HCT116 (cell line): ENCODE results near the gene TMEM82. TPM values are rescaled to one million over a fixed set of nuclear protein-coding genes. Genes with fewer than 3 reads are reported as not detected.

Experiments used
- ATAC-seq: fragments of 200-7000 bp; cut with Tn5 transposase; 2 replicates; pipeline ENCODE4 v1.9.1; 2020; ENCODE audit warnings: mild to moderate bottlenecking, moderate library complexity
- BruUV-seq: library from RNA; stranded (reverse); fragments of 400-500 nt; replicated peaks from 2 replicates; lab custom pipeline; 2021; lab: Mats Ljungman, UMichigan
- CTCF ChIA-PET: fragments of 300-600 bp; sonication (Branson Sonifier 250); formaldehyde crosslinking; loops from one replicate; lab custom pipeline; 2021; ENCODE audit warnings: antibody characterized with exemption; lab: Charles Lee
- POLR2A ChIA-PET: fragments of 300-600, 350-600 bp; sonication (Branson Sonifier 250); formaldehyde crosslinking; loops from one replicate; lab custom pipeline; 2021; ENCODE audit warnings: antibody characterized with exemption; lab: Charles Lee
- RAD21 ChIA-PET, 2 experiments: fragments of 300-600 bp; sonication (Branson Sonifier 250); formaldehyde crosslinking; loops; one replicate each; lab custom pipeline; 2023; ENCODE audit warnings: low total read pairs in 2 of 2; ENCODE audit not compliant: uncharacterized antibody in 2 of 2, unreplicated experiment in 2 of 2, low non-redundant PET in 1 of 2; lab: Charles Lee
- DNase-seq: peaks from one replicate; pipeline ENCODE4 v3.0.0-alpha.2; 2010; ENCODE audit warnings: low read depth, low spot score
- H2AFZ ChIP-seq: fragments of 200-600 bp; shearing (Covaris generic), sonication (generic); 2 replicates; pipeline ENCODE4 v1.6.1; 2017; ENCODE audit warnings: low read depth, mixed run types, mixed read lengths, antibody characterized with exemption, low read length; ENCODE audit not compliant: poor library complexity, severe bottlenecking
- H3K27ac ChIP-seq: 2 replicates; pipeline ENCODE4 v1.5.1; 2012; ENCODE audit warnings: low read depth, low read length
- H3K27me3 ChIP-seq: fragments of 200-600 bp; sonication (generic); 2 replicates; pipeline ENCODE4 v1.6.1; 2016; ENCODE audit warnings: mixed run types, low read length, mixed read lengths; ENCODE audit not compliant: insufficient read depth
- H3K36me3 ChIP-seq, 2 experiments: fragments of 200-500 bp in 1 of 2; fragments of 200-600 bp in 1 of 2; sonication (Bioruptor generic) in 1 of 2; sonication (generic) in 1 of 2; 2 replicates each; pipeline versions ENCODE4 v1.5.1 to v1.6.1; 2014 to 2016; ENCODE audit warnings: low read length in 2 of 2, inconsistent platforms in 1 of 2, mixed read lengths in 1 of 2, mixed run types in 1 of 2; ENCODE audit not compliant: insufficient read depth in 2 of 2, control insufficient read depth in 1 of 2
- H3K4me1 ChIP-seq, 2 experiments: fragments of 200-600 bp in 1 of 2; sonication (generic) in 1 of 2; 2 replicates each; pipeline versions ENCODE4 v1.5.1 to v1.6.1; 2012 to 2017; ENCODE audit warnings: low read length in 2 of 2, inconsistent platforms in 1 of 2, mild to moderate bottlenecking in 1 of 2, mixed read lengths in 1 of 2, mixed run types in 1 of 2, moderate library complexity in 1 of 2; ENCODE audit not compliant: insufficient read depth in 2 of 2, control insufficient read depth in 1 of 2
- H3K4me2 ChIP-seq: fragments of 200-600 bp; sonication (generic); 2 replicates; pipeline ENCODE4 v1.6.1; 2017; ENCODE audit warnings: mixed run types, low read length, mixed read lengths
- H3K4me3 ChIP-seq, 2 experiments: fragments of 200-600 bp in 1 of 2; sonication (generic) in 1 of 2; replicated peaks in 1 of 2; 2 replicates each; pipeline ENCODE4 v1.5.1; 2011 to 2016; ENCODE audit warnings: low read length in 2 of 2, control low read depth in 1 of 2, low read depth in 1 of 2, mild to moderate bottlenecking in 1 of 2, mixed read lengths in 1 of 2, mixed run types in 1 of 2
- H3K79me2 ChIP-seq: fragments of 200-600 bp; sonication (generic); 2 replicates; pipeline ENCODE4 v1.6.1; 2017; ENCODE audit warnings: mild to moderate bottlenecking, mixed run types, low read length, moderate library complexity, mixed read lengths; ENCODE audit not compliant: insufficient read depth
- H3K9ac ChIP-seq: fragments of 200-600 bp; sonication (generic); 2 replicates; pipeline ENCODE4 v1.6.1; 2016; ENCODE audit warnings: low read length, mixed read lengths
- H3K9me2 ChIP-seq: fragments of 200-600 bp; sonication (generic), shearing (Covaris generic); 2 replicates; pipeline ENCODE4 v1.6.1; 2017; ENCODE audit warnings: mixed run types, mild to moderate bottlenecking, moderate library complexity; ENCODE audit not compliant: insufficient read depth
- H3K9me3 ChIP-seq, 2 experiments: fragments of 200-500 bp in 1 of 2; fragments of 200-600 bp in 1 of 2; sonication (Bioruptor generic) in 1 of 2; sonication (generic) in 1 of 2; 2 replicates each; pipeline ENCODE4 v1.6.1; 2014 to 2017; ENCODE audit warnings: low read length in 2 of 2, mixed read lengths in 2 of 2, inconsistent platforms in 1 of 2, low read depth in 1 of 2, mild to moderate bottlenecking in 1 of 2, mixed run types in 1 of 2, moderate library complexity in 1 of 2; ENCODE audit not compliant: control insufficient read depth in 1 of 2, insufficient read depth in 1 of 2
- H4K20me1 ChIP-seq: fragments of 200-600 bp; sonication (generic), shearing (Covaris generic); 2 replicates; pipeline ENCODE4 v1.6.1; 2017; ENCODE audit warnings: mixed run types, mild to moderate bottlenecking, moderate library complexity; ENCODE audit not compliant: insufficient read depth
- CTCF ChIP-seq, 3 experiments: fragments of 200-600 bp in 1 of 3; sonication (generic) in 1 of 3; IDR thresholded peaks in 2 of 3; conservative IDR thresholded peaks in 1 of 3; 2 replicates each; pipeline ENCODE4 v1.5.1; 2012 to 2017; ENCODE audit warnings: low read depth in 2 of 3, low read length in 2 of 3, antibody characterized with exemption in 1 of 3, borderline replicate concordance in 1 of 3, control low read depth in 1 of 3, mild to moderate bottlenecking in 1 of 3, mixed read lengths in 1 of 3, mixed run types in 1 of 3, moderate library complexity in 1 of 3; ENCODE audit not compliant: insufficient read depth in 1 of 3
- FOSL1 ChIP-seq: IDR thresholded peaks from 2 replicates; pipeline ENCODE4 v1.6.1; 2012; ENCODE audit warnings: low read depth
- POLR2AphosphoS5 ChIP-seq: IDR thresholded peaks from 2 replicates; pipeline ENCODE4 v1.6.1; 2011; ENCODE audit warnings: mild to moderate bottlenecking, low read depth, low read length, moderate library complexity
- ZNF274 ChIP-seq: fragments of 200-500 bp; sonication (Bioruptor generic); IDR thresholded peaks from 2 replicates; pipeline ENCODE4 v1.6.1; 2014; ENCODE audit warnings: mild to moderate bottlenecking, low read depth, low read length, inconsistent platforms
- intact Hi-C: fragments of 100-400 bp; cut with micrococcal nuclease; formaldehyde crosslinking; loops from 2 replicates; pipeline ENCODE4 v1.10.0; 2022
- total RNA-seq: library from RNA; stranded (reverse); gene quantifications from one replicate; pipeline ENCODE4 v1.2.1, GENCODE V29; 2021; ENCODE audit not compliant: unreplicated experiment

The TMEM82 gene
- total RNA-seq, 1 experiment from 2014 or later = not detected

GRCh38 chr1:15735304-15736037, 6.8 kb upstream of the TMEM82 start:
- intact Hi-C loops = no loop called here
- H3K9me3 ChIP-seq = no peaks in the 10 kb centered on the region
- H3K79me2 ChIP-seq = no peaks in the 10 kb centered on the region
- H3K4me1 ChIP-seq = peaks cover 0 to 3% of the 10 kb centered on the region in 2 experiments; a peak in 1 of 4 replicates
- ATAC-seq (no peak), DNase-seq (no peak)
- no peak overlapping the region for H2AFZ ChIP-seq
- no peak overlapping the region for H3K4me2 ChIP-seq
- POLR2A ChIA-PET = no interaction called here
- CTCF ChIA-PET = no interaction called here
- BruUV-seq = no TSS peak
- H3K9me2 ChIP-seq = no peaks in the 10 kb centered on the region
- no peaks in the 10 kb centered on the region for H4K20me1 ChIP-seq
- H3K27ac ChIP-seq = no peak overlapping the region
- H3K27me3 ChIP-seq = no peaks in the 10 kb centered on the region
- RAD21 ChIA-PET = no interaction called here
- no peak overlapping the region for H3K4me3 ChIP-seq
- H3K9ac ChIP-seq = no peak overlapping the region
- peaks cover 0 to 5% of the 10 kb centered on the region in 2 experiments; a peak in 1 of 4 replicates for H3K36me3 ChIP-seq
- TF ChIP-seq POLR2AphosphoS5 (no peak), ZNF274 (no peak), CTCF (IDR thresholded peaks at IDR 0.05 in 2 of 3, conservative IDR thresholded peaks at IDR 0.05 in 1 of 3; ENCODE audit: borderline replicate concordance in 1 of 3, insufficient read depth in 1 of 3, low read depth in 2 of 3, low read length in 2 of 3) (no peak), FOSL1 (no peak)
